Measurements from ENCODE around the gene TCEA2.

The TCEA2 gene

DNA sequence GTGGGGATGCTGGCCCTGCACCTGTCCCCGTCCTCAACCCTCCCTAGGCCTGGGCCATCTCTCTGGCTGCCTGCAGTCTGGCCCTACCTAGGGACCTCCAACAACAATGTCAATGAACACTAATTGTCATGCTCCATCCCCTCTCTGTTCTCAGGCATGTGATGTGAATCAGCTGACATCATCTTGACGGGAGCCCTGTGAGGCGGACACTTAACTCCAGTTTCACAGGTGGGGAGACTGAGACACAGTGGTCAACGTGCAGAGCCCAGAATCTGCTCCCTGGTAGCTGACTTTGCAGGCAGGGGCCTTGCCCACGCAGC is 762 bp upstream of the TCEA2 start:
- no peak for DNase-seq (ENCODE audit: low read depth)
- H3K4me3 ChIP-seq (ENCODE audit: low read length) = peak overlapping the region; percentile 75
- TF ChIP-seq, protein P1, sequence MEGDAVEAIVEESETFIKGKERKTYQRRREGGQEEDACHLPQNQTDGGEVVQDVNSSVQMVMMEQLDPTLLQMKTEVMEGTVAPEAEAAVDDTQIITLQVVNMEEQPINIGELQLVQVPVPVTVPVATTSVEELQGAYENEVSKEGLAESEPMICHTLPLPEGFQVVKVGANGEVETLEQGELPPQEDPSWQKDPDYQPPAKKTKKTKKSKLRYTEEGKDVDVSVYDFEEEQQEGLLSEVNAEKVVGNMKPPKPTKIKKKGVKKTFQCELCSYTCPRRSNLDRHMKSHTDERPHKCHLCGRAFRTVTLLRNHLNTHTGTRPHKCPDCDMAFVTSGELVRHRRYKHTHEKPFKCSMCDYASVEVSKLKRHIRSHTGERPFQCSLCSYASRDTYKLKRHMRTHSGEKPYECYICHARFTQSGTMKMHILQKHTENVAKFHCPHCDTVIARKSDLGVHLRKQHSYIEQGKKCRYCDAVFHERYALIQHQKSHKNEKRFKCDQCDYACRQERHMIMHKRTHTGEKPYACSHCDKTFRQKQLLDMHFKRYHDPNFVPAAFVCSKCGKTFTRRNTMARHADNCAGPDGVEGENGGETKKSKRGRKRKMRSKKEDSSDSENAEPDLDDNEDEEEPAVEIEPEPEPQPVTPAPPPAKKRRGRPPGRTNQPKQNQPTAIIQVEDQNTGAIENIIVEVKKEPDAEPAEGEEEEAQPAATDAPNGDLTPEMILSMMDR (IDR thresholded peaks at IDR 0.05; ENCODE audit: insufficient read depth, low read depth, low read length, missing control alignments) = no peak

GRCh38 chr20:64063389-64064144 is 569 bp downstream of the TCEA2 start:
- TF ChIP-seq, protein P1 (IDR thresholded peaks at IDR 0.05; ENCODE audit: insufficient read depth, low read depth, low read length, missing control alignments) = no peak
- H3K4me3 ChIP-seq (ENCODE audit: low read length) = peak overlapping the region; percentile 75
- DNase-seq (ENCODE audit: low read depth) = no peak

DNA sequence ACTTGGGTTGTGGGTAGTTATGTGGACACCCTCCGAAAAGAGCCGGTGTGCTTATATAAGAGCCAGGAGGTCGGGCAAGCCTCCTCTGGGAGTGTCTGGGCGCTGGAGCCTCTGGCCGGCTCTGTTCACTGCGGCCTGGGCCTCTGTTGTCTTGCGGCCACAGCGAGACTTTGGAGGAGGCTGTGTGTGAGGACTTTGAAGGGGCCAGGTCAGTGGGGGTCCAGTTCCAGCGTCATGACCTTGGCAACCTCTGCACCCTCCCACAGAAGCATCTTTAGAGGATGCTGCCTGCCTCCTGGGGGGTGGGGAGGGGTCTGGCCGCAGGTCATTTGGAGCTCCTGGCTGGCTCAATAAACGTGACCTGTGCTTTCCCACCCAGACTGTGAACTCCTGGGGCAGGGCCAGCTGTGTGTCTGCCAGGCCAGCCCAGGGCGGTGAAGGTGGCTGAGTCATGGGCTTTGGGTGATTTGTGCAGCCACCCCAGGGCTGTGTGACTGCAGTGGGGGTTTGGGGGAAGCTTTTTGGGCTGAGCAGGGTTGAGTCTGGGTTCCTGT is 1.2 kb downstream of the TCEA2 start:
- peak; percentile 42 for DNase-seq (ENCODE audit: low read depth)
- H3K4me3 ChIP-seq (ENCODE audit: low read length) = peak overlapping the region; percentile 75
- TF ChIP-seq, protein P1 (IDR thresholded peaks at IDR 0.05; ENCODE audit: insufficient read depth, low read depth, low read length, missing control alignments) = no peak

DNA sequence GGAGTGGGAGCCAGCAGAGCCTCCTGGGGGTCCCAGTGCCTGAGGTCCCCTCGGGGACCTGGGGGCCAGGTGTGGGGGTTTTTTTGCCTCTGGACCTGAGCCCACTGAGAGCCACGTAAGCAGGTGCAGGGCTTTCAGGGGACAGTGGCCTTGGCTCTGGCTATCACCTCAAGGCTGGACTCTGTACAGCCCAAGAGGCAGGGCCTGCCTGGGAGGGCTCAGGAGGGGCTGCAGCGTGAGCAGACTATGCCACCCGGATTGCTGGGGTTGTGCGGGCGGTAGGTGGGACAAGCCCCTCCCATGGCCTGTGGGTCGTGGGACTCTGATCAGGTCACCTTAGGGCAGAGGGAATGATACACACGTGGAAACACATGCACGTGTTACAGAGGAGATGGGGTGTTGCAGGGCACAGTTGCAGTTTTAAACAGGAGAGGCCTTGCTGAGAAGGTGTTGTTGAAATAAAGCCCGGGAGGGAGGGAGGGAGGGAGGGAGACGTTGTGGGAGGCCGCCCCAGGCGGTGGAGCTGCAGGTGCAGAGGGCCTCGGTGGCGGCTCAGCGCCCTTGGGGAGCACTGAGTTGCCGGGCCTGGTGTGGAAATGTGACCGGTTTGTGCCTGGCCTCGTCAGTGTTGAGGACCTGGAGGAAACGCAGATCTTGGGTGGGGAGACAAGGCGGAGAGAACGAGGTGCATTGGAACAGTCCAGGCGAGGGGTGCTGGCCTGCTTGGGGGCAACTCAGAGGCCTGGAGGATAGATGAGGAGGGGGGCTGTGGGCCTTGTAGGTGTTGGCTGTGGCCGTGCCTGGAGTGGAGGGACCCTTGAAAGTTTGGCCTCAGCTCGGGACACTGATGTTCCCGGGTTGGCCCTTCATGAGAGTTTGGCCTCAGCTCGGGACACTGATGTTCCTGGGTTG is 2.3 kb downstream of the TCEA2 start:
- no peak overlapping the region for H3K4me3 ChIP-seq (ENCODE audit: low read length)
- no peak for DNase-seq (ENCODE audit: low read depth)

DNA sequence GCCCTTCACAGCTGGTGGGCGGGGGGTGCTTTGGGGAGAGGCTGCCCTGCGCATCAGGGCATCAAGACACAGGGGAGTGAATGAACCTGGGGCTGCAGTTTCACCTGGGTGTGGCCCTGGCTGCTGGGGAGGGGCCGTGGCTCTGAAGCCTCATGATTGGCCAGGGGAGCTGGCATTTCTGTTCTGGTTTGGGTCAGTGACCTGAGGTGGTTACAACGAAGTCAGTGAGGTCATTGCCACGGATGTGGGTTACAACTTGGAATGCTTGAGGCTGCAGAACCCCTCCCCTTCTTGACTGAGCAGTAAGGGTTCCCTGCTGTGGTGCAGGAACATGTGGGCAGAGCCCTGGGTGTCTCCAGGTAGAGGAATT is 3.0 kb downstream of the TCEA2 start:
- TF ChIP-seq, protein P1 (IDR thresholded peaks at IDR 0.05; ENCODE audit: insufficient read depth, low read depth, low read length, missing control alignments) = no peak
- no peak overlapping the region for H3K4me3 ChIP-seq (ENCODE audit: low read length)
- DNase-seq (ENCODE audit: low read depth) = peak; percentile 24

More for the DNA sequence above, 2.3 kb downstream of the TCEA2 start:
- TF ChIP-seq, protein P1 (IDR thresholded peaks at IDR 0.05; ENCODE audit: insufficient read depth, low read depth, low read length, missing control alignments) = no peak

- TF ChIP-seq, protein P1 (IDR thresholded peaks at IDR 0.05; ENCODE audit: insufficient read depth, low read depth, low read length, missing control alignments) = no peak
These were observed 4.1 kb downstream of the TCEA2 start for GRCh38 chr20:64067005-64067632.

More at GRCh38 chr20:64067005-64067632, 4.1 kb downstream of the TCEA2 start:
- no peak for DNase-seq (ENCODE audit: low read depth)
- no peak overlapping the region for H3K4me3 ChIP-seq (ENCODE audit: low read length)
